Retinal pigment epithelial cell (primary cell): ENCODE results near the gene NELFA.
"Not testable (repeated sequence)": the region's sequence is repeated elsewhere in the genome, so short reads cannot be mapped to it uniquely, and the experiment has no call there.

Experiments used
- DNase-seq: peaks from one replicate; pipeline ENCODE4 v3.0.0-alpha.2; 2010; ENCODE audit warnings: low read depth
- H3K4me3 ChIP-seq: 2 replicates; pipeline ENCODE4 v1.5.1; 2011; ENCODE audit warnings: mild to moderate bottlenecking, low read length, control low read depth, moderate library complexity
- CTCF ChIP-seq: conservative IDR thresholded peaks from 2 replicates; pipeline ENCODE4 v1.5.1; 2011; ENCODE audit warnings: low read depth, low read length, control low read depth, inconsistent platforms

The NELFA gene

GRCh38 chr4:1996866-1997611 lies 11.7 kb downstream of the NELFA start:
- no peak overlapping the region for H3K4me3 ChIP-seq
- TF ChIP-seq CTCF, result no peak
- DNase-seq, result no peak

- no peak overlapping the region for H3K4me3 ChIP-seq
- TF ChIP-seq CTCF, result no peak
- no peak for DNase-seq
Observed at GRCh38 chr4:1994938-1995337, 13.8 kb downstream of the NELFA start.

GRCh38 chr4:1993718-1994516 lies 14.9 kb downstream of the NELFA start:
- not testable (repeated sequence) for H3K4me3 ChIP-seq, DNase-seq

- TF ChIP-seq CTCF, result no peak
- DNase-seq, result no peak
- no peak overlapping the region for H3K4me3 ChIP-seq
Observed at GRCh38 chr4:1993169-1993516, 15.6 kb downstream of the NELFA start.

- H3K4me3 ChIP-seq, result no peak overlapping the region
- peak; percentile 17 for TF ChIP-seq CTCF
- no peak for DNase-seq
Observed at GRCh38 chr4:1992468-1993168, 16.2 kb downstream of the NELFA start.

- no peak for TF ChIP-seq CTCF
- no peak for DNase-seq
- H3K4me3 ChIP-seq, result no peak overlapping the region
Observed at GRCh38 chr4:1991596-1992434, 17.0 kb downstream of the NELFA start.

- no peak for DNase-seq
- TF ChIP-seq CTCF, result no peak
- H3K4me3 ChIP-seq, result no peak overlapping the region
Observed at GRCh38 chr4:1991087-1991486, 17.7 kb downstream of the NELFA start.
